GM23338 (cell line): ENCODE measurements around the gene IQSEC2. TPM values are rescaled to one million over a fixed set of nuclear protein-coding genes. Genes with fewer than 3 reads are reported as not detected.

Source experiments
- ATAC-seq: fragments of 200-7000 bp; cut with Tn5 transposase; 3 replicates; pipeline ENCODE4 v1.9.1; 2020
- DNase-seq: peaks from one replicate; pipeline ENCODE4 v3.0.0-alpha.2; 2015; ENCODE audit warnings: low spot score
- H2AFZ ChIP-seq: fragments of 200-600 bp; sonication (generic); 2 replicates; pipeline ENCODE4 v1.8.0; 2016; ENCODE audit warnings: antibody characterized with exemption, mild to moderate bottlenecking, moderate library complexity
- H3F3A ChIP-seq: fragments of 200-600 bp; sonication (generic); replicated peaks from 2 replicates; pipeline ENCODE4 v1.8.0; 2017; ENCODE audit warnings: antibody characterized with exemption, mixed run types, low read depth
- H3K27ac ChIP-seq: fragments of 200-600 bp; sonication (generic); 2 replicates; pipeline ENCODE4 v1.6.1; 2016; ENCODE audit warnings: low read depth
- H3K27me3 ChIP-seq: fragments of 200-600 bp; sonication (generic); 2 replicates; pipeline ENCODE4 v1.8.0; 2016; ENCODE audit warnings: mild to moderate bottlenecking, mixed run types, moderate library complexity; ENCODE audit not compliant: insufficient read depth
- H3K36me3 ChIP-seq: fragments of 200-600 bp; sonication (generic); 2 replicates; pipeline ENCODE4 v1.8.0; 2016; ENCODE audit warnings: mild to moderate bottlenecking; ENCODE audit not compliant: insufficient read depth
- H3K4me1 ChIP-seq: fragments of 200-600 bp; sonication (generic); 2 replicates; pipeline ENCODE4 v1.8.0; 2016; ENCODE audit warnings: mild to moderate bottlenecking, moderate library complexity; ENCODE audit not compliant: insufficient read depth
- H3K4me2 ChIP-seq: fragments of 200-600 bp; sonication (generic); 2 replicates; pipeline ENCODE4 v1.7.1; 2017; ENCODE audit warnings: mixed run types
- H3K4me3 ChIP-seq: fragments of 200-600 bp; sonication (generic); 2 replicates; pipeline ENCODE4 v1.6.1; 2016; ENCODE audit warnings: mixed run types
- H3K79me2 ChIP-seq: fragments of 200-600 bp; sonication (generic); replicated peaks from 2 replicates; pipeline ENCODE4 v1.8.0; 2017; ENCODE audit warnings: mild to moderate bottlenecking; ENCODE audit not compliant: insufficient read depth
- H3K9me2 ChIP-seq: fragments of 200-600 bp; sonication (generic); 2 replicates; pipeline ENCODE4 v1.8.0; 2017; ENCODE audit not compliant: insufficient read depth
- H4K20me1 ChIP-seq: fragments of 200-600 bp; sonication (generic); replicated peaks from 2 replicates; pipeline ENCODE4 v1.8.0; 2017; ENCODE audit warnings: mild to moderate bottlenecking; ENCODE audit not compliant: insufficient read depth
- H3K27ac Mint-ChIP-seq: 2 replicates; pipeline ENCODE4 v1.8.0; 2020; ENCODE audit warnings: inconsistent platforms, mild to moderate bottlenecking, moderate library complexity, mixed read lengths
- H3K27me3 Mint-ChIP-seq: 3 replicates; pipeline ENCODE4 v1.8.0; 2022; ENCODE audit warnings: low read depth, mild to moderate bottlenecking, moderate library complexity, mixed read lengths, inconsistent platforms; ENCODE audit not compliant: insufficient read depth, poor library complexity
- H3K36me3 Mint-ChIP-seq: 3 replicates; pipeline ENCODE4 v1.8.0; 2021; ENCODE audit warnings: low read depth, mild to moderate bottlenecking, inconsistent platforms, moderate library complexity, mixed read lengths
- H3K4me1 Mint-ChIP-seq: 3 replicates; pipeline ENCODE4 v1.8.0; 2020; ENCODE audit warnings: mild to moderate bottlenecking, inconsistent platforms, mixed read lengths
- H3K4me3 Mint-ChIP-seq: 3 replicates; pipeline ENCODE4 v1.8.0; 2021; ENCODE audit warnings: moderate library complexity, mild to moderate bottlenecking, inconsistent platforms, mixed read lengths
- H3K9me3 Mint-ChIP-seq: 3 replicates; pipeline ENCODE4 v1.8.0; 2020; ENCODE audit warnings: moderate library complexity, mild to moderate bottlenecking, inconsistent platforms, mixed read lengths
- CREB1 ChIP-seq: fragments of 250-450 bp; sonication (Bioruptor Pico); IDR thresholded peaks from 2 replicates; pipeline ENCODE4 v1.5.0; 2020; ENCODE audit warnings: low read depth, mild to moderate bottlenecking, moderate library complexity
- ETS1 ChIP-seq: IDR thresholded peaks from 2 replicates; pipeline ENCODE4 v1.6.1; 2016; ENCODE audit warnings: antibody characterized with exemption
- EZH2 ChIP-seq: fragments of 200-600 bp; sonication (generic); IDR thresholded peaks from one replicate; pipeline ENCODE4 v1.8.0; 2017; ENCODE audit warnings: antibody characterized with exemption, mild to moderate bottlenecking, low read depth; ENCODE audit not compliant: unreplicated experiment
- JUNB ChIP-seq: IDR thresholded peaks from one replicate; pipeline ENCODE4 v1.6.1; 2016; ENCODE audit warnings: antibody characterized with exemption; ENCODE audit not compliant: unreplicated experiment
- REST ChIP-seq: IDR thresholded peaks from one replicate; pipeline ENCODE4 v1.6.1; 2018; ENCODE audit warnings: antibody characterized with exemption; ENCODE audit not compliant: unreplicated experiment
- STAT1 ChIP-seq: IDR thresholded peaks from one replicate; pipeline ENCODE4 v1.6.1; 2016; ENCODE audit warnings: antibody characterized with exemption; ENCODE audit not compliant: unreplicated experiment
- ZNF114 ChIP-seq: fragments of 250-450 bp; sonication (Bioruptor Pico); IDR thresholded peaks from 2 replicates; pipeline ENCODE4 v1.5.0; 2020; ENCODE audit warnings: mild to moderate bottlenecking, moderate library complexity
- ZNF331 ChIP-seq: fragments of 250-450 bp; sonication (Bioruptor Pico); IDR thresholded peaks from 2 replicates; pipeline ENCODE4 v1.5.0; 2020; ENCODE audit warnings: low read depth, mild to moderate bottlenecking, moderate library complexity
- polyA plus RNA-seq: library from polyadenylated mRNA; unstranded; fragments of >200 nt; fragmentation: Nextera tagmentation; extraction: Ambion mirVana; gene quantifications from 2 replicates; pipeline ENCODE4 v1.2.1, GENCODE V29; 2016
- total RNA-seq: library from RNA; depleted of rRNA; stranded (reverse); fragments of >200 nt; shearing (Covaris generic); gene quantifications from 2 replicates; pipeline ENCODE4 v1.2.3, GENCODE V29; 2014
- TF ChIP-seq, protein P1 (sequence below), 2 experiments: fragments of 200-600 bp in 1 of 2; sonication (generic) in 1 of 2; conservative IDR thresholded peaks; 2 replicates each; pipeline versions ENCODE4 v1.5.1 to v1.6.1; 2016 to 2017; ENCODE audit warnings: antibody characterized with exemption in 2 of 2, low read depth in 2 of 2, mild to moderate bottlenecking in 2 of 2, moderate library complexity in 1 of 2

The IQSEC2 gene
- total and polyA plus RNA-seq, 2 experiments from 2014 or later = 12.3 to 92.2 TPM

GRCh38 chrX:53316111-53316859, 34.9 kb upstream of the IQSEC2 start (continued):
- TF ChIP-seq, protein P1, sequence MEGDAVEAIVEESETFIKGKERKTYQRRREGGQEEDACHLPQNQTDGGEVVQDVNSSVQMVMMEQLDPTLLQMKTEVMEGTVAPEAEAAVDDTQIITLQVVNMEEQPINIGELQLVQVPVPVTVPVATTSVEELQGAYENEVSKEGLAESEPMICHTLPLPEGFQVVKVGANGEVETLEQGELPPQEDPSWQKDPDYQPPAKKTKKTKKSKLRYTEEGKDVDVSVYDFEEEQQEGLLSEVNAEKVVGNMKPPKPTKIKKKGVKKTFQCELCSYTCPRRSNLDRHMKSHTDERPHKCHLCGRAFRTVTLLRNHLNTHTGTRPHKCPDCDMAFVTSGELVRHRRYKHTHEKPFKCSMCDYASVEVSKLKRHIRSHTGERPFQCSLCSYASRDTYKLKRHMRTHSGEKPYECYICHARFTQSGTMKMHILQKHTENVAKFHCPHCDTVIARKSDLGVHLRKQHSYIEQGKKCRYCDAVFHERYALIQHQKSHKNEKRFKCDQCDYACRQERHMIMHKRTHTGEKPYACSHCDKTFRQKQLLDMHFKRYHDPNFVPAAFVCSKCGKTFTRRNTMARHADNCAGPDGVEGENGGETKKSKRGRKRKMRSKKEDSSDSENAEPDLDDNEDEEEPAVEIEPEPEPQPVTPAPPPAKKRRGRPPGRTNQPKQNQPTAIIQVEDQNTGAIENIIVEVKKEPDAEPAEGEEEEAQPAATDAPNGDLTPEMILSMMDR (conservative IDR thresholded peaks at IDR 0.05; ENCODE audit: low read depth in 2 of 2) = no peak
- TF ChIP-seq EZH2 (no peak), CREB1 (no peak), STAT1 (no peak), JUNB (no peak), ZNF114 (CRISPR knock-in tag) (no peak), REST (no peak)

DNA sequence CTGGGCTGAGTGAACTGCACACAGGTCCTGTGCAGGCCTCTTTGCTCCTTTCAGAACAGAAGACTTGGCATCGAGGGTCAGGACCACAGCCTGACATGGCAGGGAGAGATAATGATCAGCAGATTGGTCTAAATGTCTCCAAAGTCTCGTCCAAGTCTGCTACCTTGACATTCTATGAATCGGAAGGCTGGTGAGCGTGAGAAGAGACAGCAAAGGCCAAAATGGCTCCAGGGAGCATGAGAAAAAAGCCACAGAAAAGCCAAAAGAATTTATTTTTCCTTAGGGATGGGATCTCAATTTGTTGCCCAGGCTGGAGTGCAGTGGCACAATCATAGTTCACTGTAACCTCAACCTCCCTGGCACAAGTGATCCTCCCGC, 32.3 kb upstream of the IQSEC2 start:
- H3K4me3 ChIP-seq = no peak overlapping the region
- H3F3A ChIP-seq = no peaks in the 10 kb centered on the region
- Mint-ChIP-seq H3K4me1 (peaks cover 30% of the 10 kb centered on the region), H3K27me3 (peaks cover 3% of the 10 kb centered on the region), H3K27ac (no peak overlapping the region), H3K36me3 (no peaks in the 10 kb centered on the region; the same call in 1 of the 3 replicates), H3K9me3 (no peaks in the 10 kb centered on the region), H3K4me3 (no peak overlapping the region)
- H3K9me2 ChIP-seq = no peaks in the 10 kb centered on the region
- no peak overlapping the region for H3K4me2 ChIP-seq
- DNase-seq (no peak), ATAC-seq (no peak)
- H3K79me2 ChIP-seq = peaks cover 100% of the 10 kb centered on the region
- peaks cover 12% of the 10 kb centered on the region; the same call in 1 of the 2 replicates for H3K4me1 ChIP-seq
- peaks cover 26% of the 10 kb centered on the region for H4K20me1 ChIP-seq
- H3K36me3 ChIP-seq = no peaks in the 10 kb centered on the region
- H3K27me3 ChIP-seq = no peaks in the 10 kb centered on the region
- no peak overlapping the region for H2AFZ ChIP-seq
- H3K27ac ChIP-seq = peak overlapping the region; percentile 32; the same call in 1 of the 2 replicates
- TF ChIP-seq EZH2 (no peak), ZNF114 (CRISPR knock-in tag) (no peak), ETS1 (no peak), STAT1 (no peak), ZNF331 (CRISPR knock-in tag) (no peak)
- TF ChIP-seq, protein P1 (conservative IDR thresholded peaks at IDR 0.05; ENCODE audit: low read depth in 2 of 2) = no peak
